K562 (cell line): ENCODE data around the gene SPHK1. TPM values are rescaled to one million over a fixed set of nuclear protein-coding genes. Genes with fewer than 3 reads are reported as not detected.

Source experiments
- GATAD2B ChIP-seq: fragments of 450-650 bp; IDR thresholded peaks from 2 replicates; pipeline ENCODE4 v1.6.1; 2017; ENCODE audit warnings: mild to moderate bottlenecking, borderline replicate concordance
- HDAC2 ChIP-seq: fragments of 450-650 bp; IDR thresholded peaks from 2 replicates; pipeline ENCODE4 v1.6.1; 2016; ENCODE audit warnings: mild to moderate bottlenecking
- HNRNPL ChIP-seq: fragments of 200-400 bp; formaldehyde crosslinking; IDR thresholded peaks from 2 replicates; pipeline ENCODE4 v1.6.1; 2017; ENCODE audit warnings: low read depth, mild to moderate bottlenecking, low read length
- IRF2 ChIP-seq: sonication (generic); formaldehyde crosslinking; IDR thresholded peaks from 2 replicates; pipeline ENCODE4 v1.8.1; 2022; ENCODE audit warnings: mild to moderate bottlenecking, missing genetic modification reagents
- MGA ChIP-seq: fragments of 450-650 bp; IDR thresholded peaks from 2 replicates; pipeline ENCODE4 v1.6.1; 2016; ENCODE audit warnings: mild to moderate bottlenecking, moderate library complexity
- MTA2 ChIP-seq: fragments of 450-650 bp; IDR thresholded peaks from 2 replicates; pipeline ENCODE4 v1.6.1; 2016; ENCODE audit warnings: low read depth
- SMARCE1 ChIP-seq: fragments of 450-650 bp; IDR thresholded peaks from 2 replicates; pipeline ENCODE4 v1.7.1; 2016; ENCODE audit warnings: mild to moderate bottlenecking
- SPI1 ChIP-seq: IDR thresholded peaks from 2 replicates; pipeline ENCODE4 v1.6.1; 2011; ENCODE audit warnings: low read depth, low read length, control low read depth, borderline replicate concordance
- TCF3 ChIP-seq: sonication (generic); formaldehyde crosslinking; IDR thresholded peaks from 2 replicates; pipeline ENCODE4 v1.4.0; 2020; ENCODE audit warnings: mild to moderate bottlenecking, missing genetic modification reagents
- TEAD1 ChIP-seq, 2 experiments: fragments of 450-650 bp in 1 of 2; sonication (generic) in 1 of 2; formaldehyde crosslinking; IDR thresholded peaks; 2 replicates each; pipeline versions ENCODE4 v1.4.0 to v1.8.0; 2020 to 2022; ENCODE audit warnings: mild to moderate bottlenecking in 2 of 2, missing genetic modification reagents in 1 of 2
- YY1 ChIP-seq, 3 experiments: IDR thresholded peaks; 2 replicates each; pipeline ENCODE4 v1.6.1; 2011; ENCODE audit warnings: low read length in 2 of 3, mild to moderate bottlenecking in 2 of 3, moderate library complexity in 2 of 3, borderline replicate concordance in 1 of 3, control low read depth in 1 of 3, low read depth in 1 of 3; ENCODE audit not compliant: insufficient read depth in 3 of 3, insufficient replicate concordance in 2 of 3, control insufficient read depth in 1 of 3, insufficient read length in 1 of 3; ENCODE audit errors: extremely low read depth in 1 of 3
- ZC3H4 ChIP-seq: sonication (generic); formaldehyde crosslinking; IDR thresholded peaks from 2 replicates; pipeline ENCODE4 v1.9.0; 2021; ENCODE audit warnings: missing genetic modification reagents, borderline replicate concordance
- polyA plus RNA-seq, 8 experiments: library from polyadenylated mRNA; depleted of rRNA in 4 of 8; stranded (reverse) in 5 of 8; unstranded in 3 of 8; fragments of >200 nt; fragmentation: Nextera tagmentation in 2 of 8; fragmentation: Illumina TruSeq in 1 of 8; extraction: Ambion mirVana in 2 of 8; extraction: Trizol in 1 of 8; gene quantifications; 2 replicates each; pipeline versions ENCODE4 v1.2.1 to v1.2.3, GENCODE V29; 2011 to 2014; ENCODE audit warnings: inconsistent platforms in 1 of 8, missing spikeins in 1 of 8
- total RNA-seq, 7 experiments: library from RNA; depleted of rRNA in 6 of 7; stranded (reverse); fragments of >200 nt in 6 of 7; fragmentation: Illumina TruSeq in 2 of 7; extraction: Trizol in 2 of 7; gene quantifications; 2 replicates each; pipeline versions ENCODE4 v1.2.1 to v1.2.3, GENCODE V29; 2011 to 2021; ENCODE audit warnings: low replicate concordance in 1 of 7

The SPHK1 gene
- total and polyA plus RNA-seq, 9 of the 15 experiments (the other 6 are each of a cell fraction or from before 2014, with no cell fraction given) = 0.21 to 60.3 (median 14.5) TPM

- TF ChIP-seq MGA = no peak
- TF ChIP-seq HNRNPL = peak; percentile 54; the same call in 1 of the 2 replicates
- no peak for TF ChIP-seq SPI1
- TF ChIP-seq TCF3 = peak; percentile 63
- TF ChIP-seq MTA2 = peak; percentile 6; the same call in 1 of the 2 replicates
- TF ChIP-seq SMARCE1 = 0 out of 2 replicates have a peak, but pooled peaks have one; percentile 40
- TF ChIP-seq HDAC2 = peak; percentile 60; the same call in 1 of the 2 replicates
- TF ChIP-seq TEAD1 (CRISPR knock-in tag; IDR thresholded peaks at IDR 0.05) = peak in 1 of 2 experiments; percentile 68; a peak in 1 of 4 replicates
- TF ChIP-seq GATAD2B = peak; percentile 68; the same call in 1 of the 2 replicates
- peak in 1 of 3 experiments; percentile 40 for TF ChIP-seq YY1 (IDR thresholded peaks at IDR 0.05; ENCODE audit: borderline replicate concordance in 1 of 3, control insufficient read depth in 1 of 3, extremely low read depth in 1 of 3, insufficient read depth in 3 of 3, insufficient read length in 1 of 3, insufficient replicate concordance in 2 of 3, low read depth in 1 of 3, low read length in 2 of 3)
- no peak for TF ChIP-seq IRF2 (CRISPR knock-in tag)
- peak; percentile 77; the same call in 1 of the 2 replicates for TF ChIP-seq ZC3H4
Measured at GRCh38 chr17:76384987-76385891, 830 bp downstream of the SPHK1 start (continued).
